ENCODE results near the gene TMEM250.

TMEM250 gene

DNA sequence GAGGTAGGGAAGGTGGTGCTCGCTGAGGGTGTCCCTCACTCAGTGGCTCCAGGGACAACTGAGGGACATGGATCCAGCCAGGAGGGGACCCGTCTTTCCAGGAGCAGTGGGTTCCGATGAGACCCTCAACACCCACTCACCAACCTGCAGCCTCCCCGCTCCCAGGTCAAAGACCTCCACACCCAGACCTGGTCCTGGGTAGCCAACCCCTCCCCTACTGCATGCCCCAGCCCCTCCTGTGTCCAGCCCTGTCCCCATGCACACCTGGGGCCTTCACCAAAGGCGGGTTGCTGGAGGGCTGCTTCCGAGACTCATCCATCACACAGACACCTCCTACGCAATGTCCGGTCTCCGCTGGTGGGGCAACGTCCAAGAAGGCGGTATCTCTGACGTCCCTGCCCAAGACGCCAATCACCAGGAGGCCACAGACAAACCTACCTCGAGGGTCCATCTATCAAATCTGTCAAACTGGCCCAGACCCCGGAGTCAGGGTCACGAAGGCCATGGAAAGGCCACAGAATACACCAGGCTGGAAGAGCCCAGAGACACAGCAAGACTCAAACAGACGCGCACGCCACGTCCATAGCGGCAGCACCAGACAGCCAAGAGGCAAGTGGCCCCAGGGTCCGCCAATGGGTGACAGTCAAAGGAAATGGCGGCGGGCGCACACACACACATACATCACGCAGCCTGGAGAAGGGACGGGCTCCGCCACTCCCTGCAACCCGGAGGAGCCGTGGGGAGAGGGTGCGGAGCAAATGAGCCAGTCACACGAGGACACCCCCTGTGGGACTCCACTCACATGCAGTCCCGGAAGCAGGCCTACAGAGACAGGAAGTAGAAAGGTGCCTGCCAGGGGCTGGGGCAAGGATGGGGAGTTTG, 34.4 kb downstream of the TMEM250 start:
- DNase-seq (ENCODE audit: insufficient read length, low spot score) (peak; percentile 13), FAIRE-seq (no peak)
- TF ChIP-seq, protein P1, sequence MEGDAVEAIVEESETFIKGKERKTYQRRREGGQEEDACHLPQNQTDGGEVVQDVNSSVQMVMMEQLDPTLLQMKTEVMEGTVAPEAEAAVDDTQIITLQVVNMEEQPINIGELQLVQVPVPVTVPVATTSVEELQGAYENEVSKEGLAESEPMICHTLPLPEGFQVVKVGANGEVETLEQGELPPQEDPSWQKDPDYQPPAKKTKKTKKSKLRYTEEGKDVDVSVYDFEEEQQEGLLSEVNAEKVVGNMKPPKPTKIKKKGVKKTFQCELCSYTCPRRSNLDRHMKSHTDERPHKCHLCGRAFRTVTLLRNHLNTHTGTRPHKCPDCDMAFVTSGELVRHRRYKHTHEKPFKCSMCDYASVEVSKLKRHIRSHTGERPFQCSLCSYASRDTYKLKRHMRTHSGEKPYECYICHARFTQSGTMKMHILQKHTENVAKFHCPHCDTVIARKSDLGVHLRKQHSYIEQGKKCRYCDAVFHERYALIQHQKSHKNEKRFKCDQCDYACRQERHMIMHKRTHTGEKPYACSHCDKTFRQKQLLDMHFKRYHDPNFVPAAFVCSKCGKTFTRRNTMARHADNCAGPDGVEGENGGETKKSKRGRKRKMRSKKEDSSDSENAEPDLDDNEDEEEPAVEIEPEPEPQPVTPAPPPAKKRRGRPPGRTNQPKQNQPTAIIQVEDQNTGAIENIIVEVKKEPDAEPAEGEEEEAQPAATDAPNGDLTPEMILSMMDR (IDR thresholded peaks at IDR 0.05; ENCODE audit: insufficient read depth, missing control alignments): no peak

DNA sequence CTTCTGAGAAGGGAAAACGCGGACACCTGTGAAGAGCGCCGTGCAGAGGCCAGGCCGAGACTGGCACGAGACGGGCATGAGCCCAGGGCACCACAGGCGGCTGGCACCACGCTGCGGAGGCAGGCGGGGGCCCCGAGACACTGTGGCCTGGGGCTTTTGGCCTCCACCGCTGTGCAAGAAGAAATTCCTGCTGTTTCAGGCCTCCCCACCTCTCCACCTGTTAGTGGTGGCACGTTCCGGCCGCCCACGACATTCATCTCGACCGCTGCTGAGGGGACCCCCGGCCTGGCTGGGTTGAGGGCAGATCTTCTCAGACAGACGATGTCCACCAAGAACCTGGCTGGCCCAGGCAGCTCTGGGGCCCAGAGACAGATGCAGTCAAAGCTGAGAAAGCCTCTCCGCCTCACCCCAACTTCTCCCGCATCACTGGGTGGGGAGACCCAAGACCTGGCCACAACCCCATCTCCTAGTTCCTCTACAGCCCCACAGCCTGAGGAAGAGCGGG, 35.1 kb downstream of the TMEM250 start:
- TF ChIP-seq, protein P1 (IDR thresholded peaks at IDR 0.05; ENCODE audit: insufficient read depth, missing control alignments): no peak
- FAIRE-seq: no peak

DNA sequence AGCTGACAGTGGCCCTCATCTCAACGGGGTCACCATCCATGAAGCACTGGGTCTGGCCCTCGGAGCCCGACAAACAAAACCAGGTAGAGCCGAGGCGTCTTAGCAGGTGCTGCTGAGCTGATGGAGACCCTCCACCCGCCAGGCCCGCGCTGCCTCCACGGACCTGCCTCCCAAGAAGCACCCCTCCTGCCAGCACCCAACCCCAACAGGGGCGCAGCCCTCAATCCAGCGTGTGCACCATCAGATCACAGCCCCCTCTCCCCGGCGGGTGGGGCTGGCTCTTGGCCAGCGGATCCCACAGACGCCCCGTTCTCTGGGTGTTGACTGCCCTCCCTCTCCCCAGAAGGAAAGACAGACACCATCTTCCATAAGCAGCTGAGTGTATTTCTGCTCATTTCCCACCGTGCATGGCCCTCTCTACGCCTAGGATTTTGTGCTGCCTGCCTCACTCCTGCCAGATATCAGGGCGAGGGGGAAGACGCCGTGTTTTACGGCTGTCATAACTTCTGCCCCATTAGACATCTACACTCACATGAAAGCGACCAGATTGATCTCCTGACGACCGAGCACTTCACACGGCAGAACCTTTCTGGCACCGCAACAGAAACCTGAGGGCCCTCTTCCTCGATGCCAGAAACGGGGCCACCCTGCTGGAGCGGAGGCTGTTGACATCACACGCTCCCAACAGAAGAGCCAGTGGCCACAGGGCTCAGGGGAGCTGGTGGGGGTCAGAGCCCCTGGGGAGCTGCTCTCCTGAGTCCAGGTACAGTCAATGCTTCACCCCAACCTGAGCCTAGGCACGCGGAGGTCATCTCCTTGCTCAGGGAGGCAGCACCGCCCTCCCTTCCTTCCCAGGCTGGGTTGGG, 35.9 kb downstream of the TMEM250 start:
- DNase-seq (ENCODE audit: insufficient read length, low spot score): peak; percentile 14
- TF ChIP-seq, protein P1 (IDR thresholded peaks at IDR 0.05; ENCODE audit: insufficient read depth, missing control alignments): no peak
- FAIRE-seq: no peak

More for the DNA sequence above, 35.1 kb downstream of the TMEM250 start:
- no peak for DNase-seq (ENCODE audit: insufficient read length, low spot score)

DNA sequence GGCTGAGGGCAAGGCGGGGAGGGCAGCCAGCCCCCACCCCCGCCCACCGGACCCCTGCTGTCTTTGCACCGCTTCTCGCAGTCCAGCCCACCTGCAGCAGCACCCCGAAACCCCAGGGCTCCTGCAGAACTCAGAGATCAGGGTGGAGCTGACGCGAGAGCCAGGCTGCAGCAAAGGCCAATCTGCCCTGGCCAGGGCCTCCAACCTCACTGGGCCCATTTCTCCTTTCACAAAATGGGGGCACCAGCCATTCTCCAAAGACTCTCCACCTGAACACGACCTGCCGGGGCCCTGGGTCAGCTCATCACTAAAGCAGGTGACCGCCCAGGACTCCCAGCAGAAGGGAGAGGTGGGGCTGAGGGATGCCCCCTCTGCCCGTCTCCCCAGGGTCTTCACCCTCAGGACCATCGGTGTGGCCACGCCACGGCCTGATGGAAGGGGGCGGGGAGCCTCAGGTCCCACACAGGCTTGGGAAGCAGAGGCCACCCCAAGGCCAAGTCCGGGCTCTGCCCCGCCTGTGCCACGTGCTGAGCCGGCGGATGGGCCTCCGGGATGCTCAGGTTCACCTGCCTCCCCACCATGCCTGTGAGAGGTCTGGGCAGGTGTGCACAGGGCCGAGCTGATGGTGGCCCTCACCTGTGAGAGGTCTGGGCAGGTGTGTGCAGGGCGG, 36.7 kb downstream of the TMEM250 start:
- FAIRE-seq (no peak), DNase-seq (ENCODE audit: insufficient read length, low spot score) (no peak)
- TF ChIP-seq, protein P1 (IDR thresholded peaks at IDR 0.05; ENCODE audit: insufficient read depth, missing control alignments): no peak

DNA sequence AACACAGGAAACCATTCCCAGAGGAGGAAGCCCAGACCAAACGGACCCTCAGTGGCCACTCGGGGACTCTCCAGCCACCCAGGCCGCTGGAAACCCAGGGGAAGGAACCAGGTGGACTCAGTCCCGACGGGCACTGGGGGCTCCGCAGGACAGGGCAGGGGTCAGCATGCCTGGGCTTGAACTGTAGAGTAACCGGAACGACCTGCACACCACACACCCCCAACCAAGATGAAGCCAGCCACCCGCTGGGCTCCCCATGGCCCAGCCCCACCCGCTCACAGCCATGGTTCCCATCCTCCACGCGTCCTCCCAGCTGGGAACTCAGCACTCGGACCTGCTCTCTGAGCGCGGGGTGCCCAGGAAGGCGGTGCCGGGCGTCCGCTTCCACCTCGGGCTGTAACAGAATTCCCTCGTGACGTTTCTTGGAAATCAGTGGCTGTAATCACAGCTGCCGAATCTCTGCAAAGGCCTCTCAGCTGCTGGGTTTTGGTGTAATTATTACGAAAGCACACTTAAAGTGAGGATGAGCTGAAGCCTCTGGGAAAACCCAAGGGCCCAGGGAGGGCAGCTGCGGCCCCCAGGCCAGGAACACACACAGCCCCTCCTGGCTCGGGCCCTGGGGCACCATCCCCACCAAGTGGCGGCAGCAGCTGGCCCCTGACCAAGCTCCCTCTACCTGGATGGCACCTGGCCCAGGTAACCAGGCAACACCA, 37.4 kb downstream of the TMEM250 start:
- FAIRE-seq (no peak), DNase-seq (ENCODE audit: insufficient read length, low spot score) (peak; percentile 14)
- TF ChIP-seq, protein P1 (IDR thresholded peaks at IDR 0.05; ENCODE audit: insufficient read depth, missing control alignments): no peak

DNA sequence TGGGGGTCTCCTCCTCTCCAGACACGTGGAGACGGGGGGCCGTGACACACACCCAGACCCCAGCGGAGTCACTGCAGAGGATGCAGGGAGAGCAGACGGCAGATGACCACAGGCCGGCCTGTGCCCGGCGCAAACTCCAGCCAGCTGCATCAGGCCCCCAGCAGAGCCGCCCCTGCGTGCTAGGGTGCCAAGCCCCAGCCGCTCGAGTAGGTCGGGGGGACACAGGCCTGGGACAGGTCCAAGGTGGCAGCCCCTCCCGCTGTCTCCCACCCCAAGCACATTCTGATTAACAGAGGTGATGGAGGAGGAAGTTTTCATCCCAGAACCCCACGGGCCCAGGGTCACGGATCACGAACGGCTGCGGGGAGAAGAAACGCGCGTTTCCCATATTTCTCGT, 38.0 kb downstream of the TMEM250 start:
- FAIRE-seq: no peak
- TF ChIP-seq, protein P1 (IDR thresholded peaks at IDR 0.05; ENCODE audit: insufficient read depth, missing control alignments): no peak
- no peak for DNase-seq (ENCODE audit: insufficient read length, low spot score)

All from D721Med (cell line).